SW480 (cell line): ENCODE data around the gene FTCD.

Experiments used
- DNase-seq: peaks from one replicate; pipeline ENCODE4 v3.0.0-alpha.2; 2016; ENCODE audit warnings: low spot score

FTCD gene

GRCh38 chr21:46093668-46094400, 61.5 kb downstream of the FTCD start:
- no peak for DNase-seq

GRCh38 chr21:46092811-46093667, 62.3 kb downstream of the FTCD start:
- DNase-seq = no peak

- DNase-seq = no peak
Observed at GRCh38 chr21:46092026-46092764, 63.2 kb downstream of the FTCD start.

GRCh38 chr21:46091631-46092025, 63.8 kb downstream of the FTCD start:
- no peak for DNase-seq

GRCh38 chr21:46091118-46091517, 64.3 kb downstream of the FTCD start:
- no peak for DNase-seq

GRCh38 chr21:46089285-46089684, 66.1 kb downstream of the FTCD start:
- DNase-seq = no peak

- DNase-seq = no peak
Observed at GRCh38 chr21:46088189-46088588, 67.2 kb downstream of the FTCD start.

GRCh38 chr21:46087641-46088040, 67.7 kb downstream of the FTCD start:
- DNase-seq = no peak
